Measurements from ENCODE around the gene TTC31.

TTC31 gene

GRCh38 chr2:74514368-74515270, 31.7 kb downstream of the TTC31 start, which contains the start of gene TLX2:
TSS of gene TLX2 (plus strand) at chr2:74514450. CDS start at chr2:74514807, 357 bp downstream.
- no peak for DNase-seq
- intact Hi-C loops (cut with DNase I): no loop called here

GRCh38 chr2:74515271-74515980, 32.5 kb downstream of the TTC31 start:
- no peak for DNase-seq
- intact Hi-C loops (cut with DNase I): no loop called here

- intact Hi-C loops (cut with DNase I): no loop called here
- peak in 41 of 42 donors; percentile 27 to 78 (median 62) for DNase-seq
Observed at GRCh38 chr2:74515981-74516633, 33.2 kb downstream of the TTC31 start.

DNA sequence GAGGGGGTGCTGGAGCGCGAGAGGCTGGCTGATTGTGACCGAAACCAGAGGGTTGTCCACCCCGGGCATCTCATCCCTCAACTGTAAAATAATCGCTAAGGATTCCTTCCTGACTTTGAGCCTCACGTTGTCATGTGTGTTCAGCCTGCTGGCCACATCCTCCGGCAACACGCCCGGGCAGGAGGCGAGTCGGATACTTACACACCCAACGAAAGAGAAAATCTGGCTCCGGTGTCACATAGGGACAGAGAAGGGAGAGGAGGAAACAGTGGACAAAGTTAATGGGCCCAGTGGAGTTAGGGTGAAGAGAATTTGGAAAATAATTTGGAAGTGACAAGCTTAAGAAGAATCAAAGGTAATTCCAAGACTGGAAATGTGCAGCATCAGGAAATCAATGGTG, 33.8 kb downstream of the TTC31 start:
- DNase-seq: no peak
- intact Hi-C loops (cut with DNase I): no loop called here

GRCh38 chr2:74522516-74522915, 39.6 kb downstream of the TTC31 start:
- no peak for DNase-seq
- intact Hi-C loops (cut with DNase I): no loop called here

- intact Hi-C loops (cut with DNase I): no loop called here
- DNase-seq: peak in 1 of 42 donors; percentile 24
Observed at GRCh38 chr2:74524005-74524404, 41.1 kb downstream of the TTC31 start.

DNA sequence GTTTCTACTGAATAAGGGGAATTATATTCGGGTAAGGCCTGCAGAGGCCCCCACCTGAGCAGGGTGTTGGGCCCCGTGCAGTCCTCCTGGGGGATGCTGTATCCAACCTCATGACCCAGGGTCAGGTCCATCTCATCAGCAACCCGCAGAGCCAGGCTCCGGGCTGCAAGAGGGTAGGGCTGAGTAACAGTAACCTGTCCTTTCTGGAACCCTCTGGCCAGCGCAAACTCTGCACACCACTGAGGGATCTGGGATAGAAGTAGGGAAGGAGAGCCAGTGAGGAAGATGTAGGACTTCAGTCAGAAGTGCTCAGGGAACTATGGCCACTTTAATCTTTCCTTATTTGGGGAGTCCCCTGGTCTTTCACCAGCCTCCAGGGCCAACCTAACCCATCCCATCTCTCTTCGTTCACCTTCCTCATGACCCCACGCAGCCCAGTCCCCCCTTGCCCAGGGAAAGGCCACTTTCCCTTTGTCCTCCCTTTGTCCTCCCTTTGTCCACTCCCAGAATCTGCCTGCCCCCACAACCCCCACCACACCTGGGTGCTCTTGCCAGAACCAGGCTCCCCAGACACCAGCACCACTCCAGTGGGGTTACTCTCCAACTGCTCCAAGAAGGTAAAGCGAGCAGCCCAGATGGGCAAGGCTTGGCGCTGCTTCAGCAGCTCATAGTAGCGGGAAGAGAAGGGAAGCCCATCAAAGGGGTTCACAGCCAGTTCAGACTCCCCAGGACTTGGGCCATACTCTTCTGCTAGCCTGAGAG, 42.3 kb downstream of the TTC31 start:
- intact Hi-C loops (cut with DNase I): no loop called here
- DNase-seq: peak in 1 of 42 donors; percentile 12

DNA sequence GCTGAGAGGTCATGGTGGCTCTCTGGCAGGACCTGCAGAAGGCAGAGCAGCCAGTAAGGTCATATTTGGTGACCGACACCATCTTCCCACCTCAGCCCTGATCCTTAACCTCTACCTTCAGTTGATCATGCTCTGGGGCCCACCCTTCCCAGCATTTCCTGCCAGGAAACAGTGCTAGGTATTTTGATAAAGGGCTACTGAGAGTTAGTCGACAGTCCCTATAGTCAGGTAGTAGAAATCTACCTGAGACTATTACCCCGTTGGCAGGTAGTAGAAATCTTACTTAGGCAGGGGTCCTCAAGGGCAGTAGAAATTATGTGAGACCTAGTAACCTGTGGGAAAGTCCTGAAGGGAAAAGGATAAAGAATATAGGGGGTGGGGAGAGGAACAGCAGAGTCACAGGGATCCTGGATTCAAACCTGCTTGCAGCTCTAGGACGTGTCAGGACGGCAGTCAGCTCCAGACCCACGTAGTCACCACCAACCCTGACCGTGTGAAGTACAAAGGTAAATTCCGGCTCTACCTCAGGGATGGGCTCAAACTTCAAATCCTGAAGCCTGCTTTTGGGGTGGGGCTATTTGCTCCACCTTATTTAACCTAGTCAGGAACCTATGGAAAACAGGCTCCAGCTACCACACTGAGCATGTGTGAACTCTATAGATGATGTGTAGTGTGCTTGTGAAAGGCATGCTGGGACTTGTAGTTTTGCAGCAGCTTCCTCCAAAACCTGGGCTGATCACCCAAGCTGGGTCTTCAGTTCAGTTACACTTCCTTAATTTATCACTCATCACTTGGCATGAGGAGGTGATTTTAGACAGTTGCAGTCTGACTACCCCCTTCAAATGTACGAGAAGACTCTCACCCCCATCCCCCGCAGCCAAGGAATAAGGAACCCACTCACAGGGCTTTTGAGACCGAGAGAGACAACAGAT, 43.1 kb downstream of the TTC31 start, which contains the start of gene DQX1:
TSS of gene DQX1 (minus strand) at position 515 of the 932 bp plus-strand sequence. CDS start at position 13, 502 bp downstream.
- intact Hi-C loops (cut with DNase I): no loop called here
- DNase-seq: peak in 20 of 42 donors; percentile 7 to 67 (median 36)

- peak in 1 of 42 donors; percentile 13 for DNase-seq
- intact Hi-C loops (cut with DNase I): no loop called here
Observed at GRCh38 chr2:74526649-74527230, 43.9 kb downstream of the TTC31 start.

GRCh38 chr2:74527741-74528140, 44.9 kb downstream of the TTC31 start:
- intact Hi-C loops (cut with DNase I): loop anchor here (2.0 kb wide), 1 partner anchor 21 kb away; the partner anchor contains the start of gene PCGF1

DNA sequence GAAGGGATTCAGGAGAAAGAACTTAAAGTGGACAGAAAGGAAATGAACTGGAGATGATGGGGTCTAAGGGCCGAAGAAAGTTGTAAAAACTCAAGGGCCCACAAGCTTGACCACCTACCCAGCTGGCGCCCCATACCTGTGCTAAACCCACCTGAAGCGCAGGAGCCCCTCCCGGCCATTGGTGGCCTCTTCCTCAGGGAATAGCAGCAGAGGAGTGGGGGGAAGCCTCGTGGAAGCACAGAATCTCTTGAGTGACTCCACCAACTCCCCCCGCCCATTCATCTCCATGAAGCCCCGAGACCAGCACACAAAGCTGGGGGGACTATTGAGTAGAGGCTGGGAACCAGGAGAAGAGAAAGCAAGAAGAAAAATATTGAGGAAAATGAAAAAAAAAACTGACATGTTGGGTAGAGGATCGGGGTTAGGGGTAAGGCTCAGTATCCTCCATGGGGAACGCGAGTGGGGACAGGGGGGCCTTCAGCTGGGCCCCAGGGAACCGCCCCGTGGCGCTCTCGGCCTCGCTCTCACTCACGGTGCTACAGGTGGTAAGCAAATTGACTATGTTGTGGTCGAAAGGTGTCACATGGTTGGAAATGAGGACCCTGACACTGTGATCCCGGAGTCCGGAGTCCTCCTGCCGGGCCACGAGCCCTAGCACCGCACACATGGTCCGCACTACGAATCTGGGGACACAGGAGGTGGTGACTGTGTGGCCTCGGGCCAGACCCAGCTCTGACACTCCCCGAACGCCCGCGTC, 45.9 kb downstream of the TTC31 start:
- intact Hi-C loops (cut with DNase I): loop anchor here (1.0 to 2.0 kb wide), 2 partner anchors 22 to 46 kb away; partner anchors contain the start of genes CCDC142 and PCGF1
- DNase-seq: peak in 1 of 42 donors; percentile 37

More at GRCh38 chr2:74527741-74528140, 44.9 kb downstream of the TTC31 start:
- no peak for DNase-seq

DNA sequence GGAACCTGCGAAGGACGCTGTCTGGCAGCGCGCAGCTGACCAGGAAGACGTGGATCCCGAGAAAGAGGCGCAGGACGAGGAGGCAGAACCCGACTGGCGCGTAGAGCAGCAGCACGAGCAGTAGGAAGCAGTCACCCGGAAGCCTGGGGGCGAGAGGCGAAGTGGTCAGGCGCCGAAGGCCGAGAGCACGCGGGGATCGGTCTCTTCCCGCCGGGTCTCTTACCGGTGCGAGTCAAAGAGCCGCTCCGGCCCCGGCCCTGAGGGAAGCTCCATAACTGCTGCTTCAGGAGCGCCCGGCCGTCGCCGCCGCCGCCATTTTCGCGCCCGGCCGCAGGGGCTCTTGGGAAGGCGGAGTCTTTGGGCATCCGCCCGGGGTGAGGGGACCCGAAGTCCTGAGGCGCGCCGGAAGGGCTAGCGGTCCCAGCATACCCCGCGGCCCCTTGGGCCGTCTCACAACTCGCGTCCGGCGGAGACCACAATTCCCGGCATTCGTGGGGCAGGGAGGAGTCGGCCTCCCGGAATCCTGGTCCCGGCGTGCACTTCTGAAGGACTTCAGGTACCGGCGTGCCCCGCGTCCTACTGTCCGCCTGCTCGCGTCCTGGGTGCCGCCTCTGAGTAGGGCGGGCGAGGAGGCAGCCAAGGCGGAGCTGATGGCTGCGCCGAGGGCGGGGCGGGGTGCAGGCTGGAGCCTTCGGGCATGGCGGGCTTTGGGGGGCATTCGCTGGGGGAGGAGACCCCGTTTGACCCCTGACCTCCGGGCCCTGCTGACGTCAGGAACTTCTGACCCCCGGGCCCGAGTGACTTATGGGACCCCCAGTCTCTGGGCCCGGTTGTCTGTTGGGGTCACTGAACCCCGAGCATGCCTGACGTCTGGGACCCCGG, 46.7 kb downstream of the TTC31 start, which contains the start of the genes AUP1 and HTRA2:
TSS of gene AUP1 (minus strand) at position 350 of the 882 bp plus-strand sequence. CDS start at position 273, 77 bp downstream.
TSS of gene HTRA2 (plus strand) at position 577 of the 882 bp plus-strand sequence. CDS start at position 651, 74 bp downstream.
- peak; percentile 96 to 99 (median 98) for DNase-seq
- intact Hi-C loops (cut with DNase I): loop anchor here (1.0 to 2.0 kb wide), 2 partner anchors 23 to 47 kb away; partner anchors contain the start of genes CCDC142 and PCGF1

GRCh38 chr2:74530239-74531187, 47.6 kb downstream of the TTC31 start:
- peak in 27 of 42 donors; percentile 10 to 59 (median 35) for DNase-seq
- intact Hi-C loops (cut with DNase I): no loop called here

DNA sequence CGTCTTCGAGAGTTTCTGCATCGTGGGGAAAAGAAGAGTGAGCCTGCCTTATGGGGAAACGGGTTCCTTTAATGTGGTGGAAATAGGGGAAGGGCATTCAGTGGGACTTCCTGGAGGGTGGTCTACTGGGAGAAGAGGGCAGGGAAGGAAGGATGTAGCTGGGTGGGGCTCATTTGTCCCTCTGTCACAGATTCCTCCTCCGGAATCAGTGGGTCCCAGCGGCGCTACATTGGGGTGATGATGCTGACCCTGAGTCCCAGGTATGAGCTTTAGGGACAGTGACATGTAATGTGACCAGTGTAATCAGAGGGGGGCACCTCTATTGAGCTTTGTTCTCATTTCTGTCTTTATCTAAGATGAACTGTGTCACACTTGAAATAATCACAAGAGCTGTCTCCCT, 48.8 kb downstream of the TTC31 start:
- intact Hi-C loops (cut with DNase I): no loop called here

More for the DNA sequence above, 48.8 kb downstream of the TTC31 start:
- DNase-seq: no peak

Data from head of caudate nucleus (tissue), 42 donors.